ENCODE measurements around the gene MAN2B1. TPM values are rescaled to one million over a fixed set of nuclear protein-coding genes. Genes with fewer than 3 reads are reported as not detected.

MAN2B1 gene
- total RNA-seq, 1 experiment from 2014 or later = 48.2 TPM

GRCh38 chr19:12669270-12670158, 3.0 kb upstream of the MAN2B1 start:
- Histone ChIP-seq H3K9me2 (ENCODE audit: insufficient read depth) (no peaks in the 10 kb centered on the region), H3K27ac (peak overlapping the region; percentile 81), H2AFZ (peak overlapping the region; percentile 89), H3F3A (ENCODE audit: insufficient read depth, low read depth) (peaks cover 32% of the 10 kb centered on the region), H3K27me3 (ENCODE audit: insufficient read depth, low read depth) (no peaks in the 10 kb centered on the region), H3K4me1 (replicated peaks; ENCODE audit: insufficient read depth) (peaks cover 29% of the 10 kb centered on the region), H3K4me2 (peak overlapping the region; percentile 81), H3K36me3 (ENCODE audit: low read depth) (peaks cover 4% of the 10 kb centered on the region; the same call in 1 of the 2 replicates), H3K4me3 (peak overlapping the region; percentile 69), H3K79me2 (ENCODE audit: low read depth) (peaks cover 39% of the 10 kb centered on the region), H3K9me3 (ENCODE audit: insufficient read depth, low read depth) (no peaks in the 10 kb centered on the region), H4K20me1 (ENCODE audit: insufficient read depth) (no peaks in the 10 kb centered on the region)
- TSS peak; percentile 31 for BruUV-seq (replicated peaks)
- ChIA-PET POLR2A (ENCODE audit: unreplicated experiment) (interaction anchor here (0.7 kb wide), 1 partner anchor 336 kb away, joined by 3 read pairs; the partner anchor contains the start of gene ZNF563), CTCF (no interaction called here)
- 0 out of 2 replicates have a peak, but pooled peaks have one; percentile 27 for TF ChIP-seq CTCF (conservative IDR thresholded peaks at IDR 0.05)
- no peak for TF ChIP-seq EZH2 (IDR thresholded peaks at IDR 0.05; ENCODE audit: low read depth)
- intact Hi-C loops (cut with micrococcal nuclease; ENCODE audit: unreplicated experiment) = loop anchor here (2.0 to 10.0 kb wide), 3 partner anchors 615 to 747 kb away; partner anchors contain the start of genes ZNF763 and ZNF878
- DNase-seq = peak; percentile 71 to 73

- H3K4me1 ChIP-seq (replicated peaks; ENCODE audit: insufficient read depth) = peaks cover 29% of the 10 kb centered on the region
- H3K79me2 ChIP-seq (ENCODE audit: low read depth) = peaks cover 39% of the 10 kb centered on the region
- H3K9me3 ChIP-seq (ENCODE audit: insufficient read depth, low read depth) = no peaks in the 10 kb centered on the region
- H2AFZ ChIP-seq = peak overlapping the region; percentile 89
- peak; percentile 56 to 60 for DNase-seq
- peak overlapping the region; percentile 81 for H3K27ac ChIP-seq
- TF ChIP-seq CTCF (conservative IDR thresholded peaks at IDR 0.05) (no peak), EZH2 (IDR thresholded peaks at IDR 0.05; ENCODE audit: low read depth) (no peak)
- no peaks in the 10 kb centered on the region for H3K9me2 ChIP-seq (ENCODE audit: insufficient read depth)
- peak overlapping the region; percentile 69 for H3K4me3 ChIP-seq
- H3K27me3 ChIP-seq (ENCODE audit: insufficient read depth, low read depth) = no peaks in the 10 kb centered on the region
- ChIA-PET CTCF (interaction anchor here (0.5 kb wide), 1 partner anchor 182 kb away, joined by 10 read pairs; no protein-coding TSS in a partner anchor), POLR2A (ENCODE audit: unreplicated experiment) (no interaction called here)
- H3F3A ChIP-seq (ENCODE audit: insufficient read depth, low read depth) = peaks cover 32% of the 10 kb centered on the region
- no TSS peak for BruUV-seq (replicated peaks)
- peaks cover 4% of the 10 kb centered on the region; the same call in 1 of the 2 replicates for H3K36me3 ChIP-seq (ENCODE audit: low read depth)
- H4K20me1 ChIP-seq (ENCODE audit: insufficient read depth) = no peaks in the 10 kb centered on the region
- peak overlapping the region; percentile 81 for H3K4me2 ChIP-seq
- intact Hi-C loops (cut with micrococcal nuclease; ENCODE audit: unreplicated experiment) = loop anchor here (2.0 to 10.0 kb wide), 3 partner anchors 614 to 747 kb away; partner anchors contain the start of genes ZNF763 and ZNF878
These were observed 2.4 kb upstream of the MAN2B1 start for GRCh38 chr19:12668932-12669269.

- Histone ChIP-seq H3K36me3 (ENCODE audit: low read depth) (0 out of 2 replicates have a peak, but pooled peaks cover 4% of the 10 kb centered on the region), H3F3A (ENCODE audit: insufficient read depth, low read depth) (peaks cover 32% of the 10 kb centered on the region), H3K9me2 (ENCODE audit: insufficient read depth) (no peaks in the 10 kb centered on the region), H3K4me1 (replicated peaks; ENCODE audit: insufficient read depth) (peaks cover 29% of the 10 kb centered on the region), H2AFZ (0 out of 2 replicates have a peak overlapping the region, but pooled peaks have one; percentile 89), H3K27ac (peak overlapping the region; percentile 81; the same call in 1 of the 2 replicates), H3K4me3 (peak overlapping the region; percentile 69), H3K9me3 (ENCODE audit: insufficient read depth, low read depth) (no peaks in the 10 kb centered on the region), H3K4me2 (peak overlapping the region; percentile 81), H4K20me1 (ENCODE audit: insufficient read depth) (no peaks in the 10 kb centered on the region), H3K27me3 (ENCODE audit: insufficient read depth, low read depth) (no peaks in the 10 kb centered on the region), H3K79me2 (ENCODE audit: low read depth) (peaks cover 39% of the 10 kb centered on the region)
- TF ChIP-seq EZH2 (IDR thresholded peaks at IDR 0.05; ENCODE audit: low read depth) (no peak), CTCF (conservative IDR thresholded peaks at IDR 0.05) (no peak)
- BruUV-seq (replicated peaks) = TSS peak; percentile 45
- CTCF ChIA-PET = interaction anchor here (0.5 kb wide), 1 partner anchor 182 kb away, joined by 10 read pairs; no protein-coding TSS in a partner anchor
- POLR2A ChIA-PET (ENCODE audit: unreplicated experiment) = no interaction called here
- intact Hi-C loops (cut with micrococcal nuclease; ENCODE audit: unreplicated experiment) = loop anchor here (2.0 to 10.0 kb wide), 3 partner anchors 614 to 746 kb away; partner anchors contain the start of genes ZNF763 and ZNF878
- no peak for DNase-seq
These were observed 1.8 kb upstream of the MAN2B1 start for GRCh38 chr19:12668346-12668745.

Data from PC-9 (cell line).